ENCODE measurements around the gene UBXN11.

Gene UBXN11

GRCh38 chr1:26290122-26290881 lies 16.1 kb downstream of the UBXN11 start:
- in situ Hi-C loops (cut with MboI; ENCODE audit: low pct_unique_long_range_greater_than_20kb, low sequenced_read_pairs, unreplicated experiment), result no loop called here
- TF ChIP-seq, protein P1, sequence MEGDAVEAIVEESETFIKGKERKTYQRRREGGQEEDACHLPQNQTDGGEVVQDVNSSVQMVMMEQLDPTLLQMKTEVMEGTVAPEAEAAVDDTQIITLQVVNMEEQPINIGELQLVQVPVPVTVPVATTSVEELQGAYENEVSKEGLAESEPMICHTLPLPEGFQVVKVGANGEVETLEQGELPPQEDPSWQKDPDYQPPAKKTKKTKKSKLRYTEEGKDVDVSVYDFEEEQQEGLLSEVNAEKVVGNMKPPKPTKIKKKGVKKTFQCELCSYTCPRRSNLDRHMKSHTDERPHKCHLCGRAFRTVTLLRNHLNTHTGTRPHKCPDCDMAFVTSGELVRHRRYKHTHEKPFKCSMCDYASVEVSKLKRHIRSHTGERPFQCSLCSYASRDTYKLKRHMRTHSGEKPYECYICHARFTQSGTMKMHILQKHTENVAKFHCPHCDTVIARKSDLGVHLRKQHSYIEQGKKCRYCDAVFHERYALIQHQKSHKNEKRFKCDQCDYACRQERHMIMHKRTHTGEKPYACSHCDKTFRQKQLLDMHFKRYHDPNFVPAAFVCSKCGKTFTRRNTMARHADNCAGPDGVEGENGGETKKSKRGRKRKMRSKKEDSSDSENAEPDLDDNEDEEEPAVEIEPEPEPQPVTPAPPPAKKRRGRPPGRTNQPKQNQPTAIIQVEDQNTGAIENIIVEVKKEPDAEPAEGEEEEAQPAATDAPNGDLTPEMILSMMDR (IDR thresholded peaks at IDR 0.05; ENCODE audit: extremely low read depth, insufficient read depth, missing control alignments), result no peak
- DNase-seq (ENCODE audit: low spot score), result no peak

DNA sequence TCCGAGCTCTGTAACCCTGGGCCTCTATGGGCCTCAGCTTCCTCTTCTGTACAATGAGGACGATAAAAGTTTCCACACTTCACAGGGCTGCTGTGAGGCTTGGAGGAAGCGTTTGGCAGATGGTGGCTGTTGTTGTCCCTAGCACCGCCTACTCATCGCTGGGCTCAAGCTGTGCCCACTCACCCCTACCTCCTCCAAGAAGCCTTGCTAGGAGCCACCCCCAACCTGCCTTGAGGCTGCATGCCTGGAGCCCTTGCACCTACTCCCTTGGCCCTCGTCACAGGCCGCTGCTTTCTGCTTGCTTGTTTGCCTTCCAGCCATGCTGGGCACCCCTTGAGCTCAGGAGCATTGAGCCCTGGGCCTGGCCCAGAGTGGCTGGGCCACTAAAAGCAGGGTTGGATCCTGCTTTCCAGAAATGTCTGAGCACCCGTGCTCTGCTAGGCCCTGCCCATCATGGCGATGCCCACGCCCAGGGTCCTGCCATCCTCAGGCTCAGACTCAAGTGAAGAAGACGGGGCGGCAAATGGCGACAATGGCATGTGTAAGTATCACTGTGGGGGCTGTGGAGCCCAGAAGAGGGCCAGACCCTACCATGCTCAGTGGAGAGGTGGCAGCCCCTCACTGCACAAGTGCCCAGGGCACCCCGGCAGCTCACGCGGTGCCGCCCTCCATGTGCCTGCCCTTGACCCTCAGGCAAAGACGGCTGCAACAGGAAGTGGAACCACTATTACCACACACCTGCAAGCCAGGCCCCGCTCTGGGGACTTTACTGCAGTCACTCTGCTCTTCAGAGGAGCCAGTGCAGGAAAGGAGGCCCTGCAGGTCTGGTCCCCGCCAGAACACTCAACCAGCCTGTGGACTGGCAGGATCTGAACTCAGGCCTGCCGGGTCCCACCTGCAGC lies 17.0 kb downstream of the UBXN11 start:
- TF ChIP-seq, protein P1 (IDR thresholded peaks at IDR 0.05; ENCODE audit: extremely low read depth, insufficient read depth, missing control alignments), result no peak
- in situ Hi-C loops (cut with MboI; ENCODE audit: low pct_unique_long_range_greater_than_20kb, low sequenced_read_pairs, unreplicated experiment), result loop anchor here (5.0 kb wide), 1 partner anchor 33 kb away; no protein-coding TSS in a partner anchor
- peak; percentile 84 for DNase-seq (ENCODE audit: low spot score)

DNA sequence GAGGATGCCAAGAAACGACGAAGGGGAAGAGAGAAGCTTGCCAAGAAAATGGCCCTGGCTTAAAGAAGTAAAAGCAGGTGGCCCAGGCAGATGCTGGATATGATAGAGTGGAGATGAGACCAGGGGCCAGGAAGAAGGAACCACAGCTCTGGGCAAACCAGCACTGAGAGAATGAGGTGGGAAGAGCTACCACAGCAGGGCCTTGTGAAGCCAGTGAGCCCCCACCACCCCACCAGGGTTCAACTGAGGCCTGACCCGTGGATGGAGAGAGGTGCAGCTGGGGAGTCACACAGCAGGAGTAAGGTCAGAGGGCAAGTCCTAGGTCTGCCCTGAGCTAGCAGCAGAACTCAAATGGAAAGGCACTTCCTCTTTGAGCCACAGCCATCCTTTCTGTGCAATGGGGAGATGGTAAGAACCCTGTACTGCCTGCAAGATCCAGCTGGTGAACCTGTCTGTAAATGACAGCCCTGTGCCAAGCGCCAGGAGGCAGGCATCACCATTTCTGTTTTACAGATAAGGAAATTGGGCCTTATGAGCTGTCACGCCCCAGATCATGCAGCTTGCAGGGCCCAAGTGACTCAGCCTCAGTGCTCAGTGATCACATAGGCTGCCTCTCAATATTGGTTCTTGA lies 18.0 kb downstream of the UBXN11 start:
- in situ Hi-C loops (cut with MboI; ENCODE audit: low pct_unique_long_range_greater_than_20kb, low sequenced_read_pairs, unreplicated experiment), result loop anchor here (5.0 kb wide), 1 partner anchor 34 kb away; no protein-coding TSS in a partner anchor
- peak; percentile 50 for DNase-seq (ENCODE audit: low spot score)
- TF ChIP-seq, protein P1 (IDR thresholded peaks at IDR 0.05; ENCODE audit: extremely low read depth, insufficient read depth, missing control alignments), result peak; percentile 6

- TF ChIP-seq, protein P1 (IDR thresholded peaks at IDR 0.05; ENCODE audit: extremely low read depth, insufficient read depth, missing control alignments), result no peak
- in situ Hi-C loops (cut with MboI; ENCODE audit: low pct_unique_long_range_greater_than_20kb, low sequenced_read_pairs, unreplicated experiment), result loop anchor here (5.0 kb wide), 1 partner anchor 34 kb away; no protein-coding TSS in a partner anchor
- DNase-seq (ENCODE audit: low spot score), result no peak
Measured at GRCh38 chr1:26287811-26288210, 18.6 kb downstream of the UBXN11 start.

GRCh38 chr1:26287033-26287711 lies 19.3 kb downstream of the UBXN11 start:
- peak; percentile 62 for DNase-seq (ENCODE audit: low spot score)
- TF ChIP-seq, protein P1 (IDR thresholded peaks at IDR 0.05; ENCODE audit: extremely low read depth, insufficient read depth, missing control alignments), result no peak
- in situ Hi-C loops (cut with MboI; ENCODE audit: low pct_unique_long_range_greater_than_20kb, low sequenced_read_pairs, unreplicated experiment), result loop anchor here (5.0 kb wide), 1 partner anchor 35 kb away; no protein-coding TSS in a partner anchor
